ENCODE measurements around the gene DAO. TPM values are rescaled to one million over a fixed set of nuclear protein-coding genes. Genes with fewer than 3 reads are reported as not detected.

Gene DAO
- polyA plus RNA-seq, 1 of the 3 experiments (the other 2 are of a cell fraction), result not detected

- Histone ChIP-seq H3K9ac (no peak overlapping the region), H3K79me2 (ENCODE audit: insufficient read depth) (no peaks in the 10 kb centered on the region), H3K4me1 (ENCODE audit: control insufficient read depth in 1 of 2, insufficient read depth in 2 of 2, low read depth in 1 of 2, low read length in 1 of 2) (peaks cover 0 to 4% of the 10 kb centered on the region in 2 experiments; a peak in 1 of 4 replicates), H3K27me3 (ENCODE audit: insufficient read depth) (no peaks in the 10 kb centered on the region), H3F3A (replicated peaks; ENCODE audit: insufficient read depth) (no peaks in the 10 kb centered on the region), H3K36me3 (replicated peaks in 1 of 2; ENCODE audit: control insufficient read depth in 1 of 2, insufficient read depth in 2 of 2, low read length in 1 of 2) (no peaks in the 10 kb centered on the region), H3K27ac (ENCODE audit: low read depth in 2 of 2, low read length in 1 of 2) (no peak overlapping the region), H2AFZ (ENCODE audit: low read depth) (no peak overlapping the region), H4K20me1 (ENCODE audit: insufficient read depth) (no peaks in the 10 kb centered on the region), H3K9me2 (no peaks in the 10 kb centered on the region), H3K4me3 (ENCODE audit: low read depth in 2 of 2, low read length in 1 of 2) (no peak overlapping the region), H3K9me3 (no peaks in the 10 kb centered on the region), H3K4me2 (no peak overlapping the region)
- no peak for DNase-seq
- CTCF ChIA-PET, result interaction anchor here (0.8 to 1.2 kb wide), 2 partner anchors 11 to 232 kb away, joined by 3 to 5 read pairs; no protein-coding TSS in a partner anchor
- no peak for TF ChIP-seq FOSL2 (IDR thresholded peaks at IDR 0.05; ENCODE audit: borderline replicate concordance, low read depth)
- POLR2A ChIA-PET, result no interaction called here
- WGBS (ENCODE audit: low lambda C conversion rate), result 45% methylated on average over 2 of the region's 4 CpGs
Observed at GRCh38 chr12:108896817-108897216, 16.9 kb downstream of the DAO start.

- Histone ChIP-seq H2AFZ (ENCODE audit: low read depth) (no peak overlapping the region), H3K36me3 (replicated peaks in 1 of 2; ENCODE audit: control insufficient read depth in 1 of 2, insufficient read depth in 2 of 2, low read length in 1 of 2) (no peaks in the 10 kb centered on the region), H3K27me3 (ENCODE audit: insufficient read depth) (no peaks in the 10 kb centered on the region), H3K4me3 (ENCODE audit: low read depth in 2 of 2, low read length in 1 of 2) (no peak overlapping the region), H4K20me1 (ENCODE audit: insufficient read depth) (no peaks in the 10 kb centered on the region), H3K4me2 (no peak overlapping the region), H3K4me1 (ENCODE audit: control insufficient read depth in 1 of 2, insufficient read depth in 2 of 2, low read depth in 1 of 2, low read length in 1 of 2) (peaks cover 0 to 4% of the 10 kb centered on the region in 2 experiments; a peak in 1 of 4 replicates), H3F3A (replicated peaks; ENCODE audit: insufficient read depth) (no peaks in the 10 kb centered on the region), H3K79me2 (ENCODE audit: insufficient read depth) (no peaks in the 10 kb centered on the region), H3K9me2 (no peaks in the 10 kb centered on the region), H3K9me3 (no peaks in the 10 kb centered on the region), H3K27ac (ENCODE audit: low read depth in 2 of 2, low read length in 1 of 2) (no peak overlapping the region), H3K9ac (no peak overlapping the region)
- TF ChIP-seq FOSL2 (IDR thresholded peaks at IDR 0.05; ENCODE audit: borderline replicate concordance, low read depth) (no peak), GATA2 (CRISPR knock-in tag; IDR thresholded peaks at IDR 0.05) (no peak), TEAD4 (IDR thresholded peaks at IDR 0.05; ENCODE audit: borderline replicate concordance, insufficient read depth) (no peak)
- TF ChIP-seq, protein P1, sequence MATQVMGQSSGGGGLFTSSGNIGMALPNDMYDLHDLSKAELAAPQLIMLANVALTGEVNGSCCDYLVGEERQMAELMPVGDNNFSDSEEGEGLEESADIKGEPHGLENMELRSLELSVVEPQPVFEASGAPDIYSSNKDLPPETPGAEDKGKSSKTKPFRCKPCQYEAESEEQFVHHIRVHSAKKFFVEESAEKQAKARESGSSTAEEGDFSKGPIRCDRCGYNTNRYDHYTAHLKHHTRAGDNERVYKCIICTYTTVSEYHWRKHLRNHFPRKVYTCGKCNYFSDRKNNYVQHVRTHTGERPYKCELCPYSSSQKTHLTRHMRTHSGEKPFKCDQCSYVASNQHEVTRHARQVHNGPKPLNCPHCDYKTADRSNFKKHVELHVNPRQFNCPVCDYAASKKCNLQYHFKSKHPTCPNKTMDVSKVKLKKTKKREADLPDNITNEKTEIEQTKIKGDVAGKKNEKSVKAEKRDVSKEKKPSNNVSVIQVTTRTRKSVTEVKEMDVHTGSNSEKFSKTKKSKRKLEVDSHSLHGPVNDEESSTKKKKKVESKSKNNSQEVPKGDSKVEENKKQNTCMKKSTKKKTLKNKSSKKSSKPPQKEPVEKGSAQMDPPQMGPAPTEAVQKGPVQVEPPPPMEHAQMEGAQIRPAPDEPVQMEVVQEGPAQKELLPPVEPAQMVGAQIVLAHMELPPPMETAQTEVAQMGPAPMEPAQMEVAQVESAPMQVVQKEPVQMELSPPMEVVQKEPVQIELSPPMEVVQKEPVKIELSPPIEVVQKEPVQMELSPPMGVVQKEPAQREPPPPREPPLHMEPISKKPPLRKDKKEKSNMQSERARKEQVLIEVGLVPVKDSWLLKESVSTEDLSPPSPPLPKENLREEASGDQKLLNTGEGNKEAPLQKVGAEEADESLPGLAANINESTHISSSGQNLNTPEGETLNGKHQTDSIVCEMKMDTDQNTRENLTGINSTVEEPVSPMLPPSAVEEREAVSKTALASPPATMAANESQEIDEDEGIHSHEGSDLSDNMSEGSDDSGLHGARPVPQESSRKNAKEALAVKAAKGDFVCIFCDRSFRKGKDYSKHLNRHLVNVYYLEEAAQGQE (IDR thresholded peaks at IDR 0.05; ENCODE audit: low read depth, low read length), result no peak
- DNase-seq, result no peak
- WGBS (ENCODE audit: low lambda C conversion rate), result 61% methylated on average over 5 of the region's 5 CpGs
- ChIA-PET POLR2A (no interaction called here), CTCF (no interaction called here)
Observed at GRCh38 chr12:108899145-108899544, 19.3 kb downstream of the DAO start.

DNA sequence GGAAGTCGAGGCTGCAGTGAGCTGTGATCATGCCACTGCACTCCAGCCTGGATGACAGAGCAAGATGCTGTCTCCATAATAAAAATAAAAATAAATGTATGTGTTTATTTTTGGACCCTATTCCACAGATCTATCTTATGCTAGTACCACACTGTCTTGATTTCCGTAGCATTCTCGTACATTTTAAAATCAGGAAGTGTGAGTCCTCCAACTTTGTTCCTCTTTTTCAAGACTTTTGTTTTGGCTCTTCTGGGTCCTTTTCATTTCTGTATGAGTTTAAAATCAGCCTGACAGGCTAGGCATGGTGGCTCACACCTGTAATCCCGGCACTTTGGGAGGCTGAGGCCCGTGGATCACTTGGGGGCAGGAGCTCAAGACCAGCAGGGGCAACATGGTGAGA lies 25.8 kb downstream of the DAO start:
- H3F3A ChIP-seq (replicated peaks; ENCODE audit: insufficient read depth), result no peaks in the 10 kb centered on the region
- WGBS (ENCODE audit: low lambda C conversion rate), result 60% methylated on average over 5 of the region's 5 CpGs
- H3K9me2 ChIP-seq, result no peaks in the 10 kb centered on the region
- H3K27ac ChIP-seq (ENCODE audit: low read depth in 2 of 2, low read length in 1 of 2), result no peak overlapping the region
- ChIA-PET POLR2A (no interaction called here), CTCF (interaction anchor here (0.8 to 1.3 kb wide), 3 partner anchors 10 to 45 kb away, joined by 3 read pairs; no protein-coding TSS in a partner anchor)
- no peaks in the 10 kb centered on the region for H3K9me3 ChIP-seq
- no peaks in the 10 kb centered on the region for H3K36me3 ChIP-seq (replicated peaks in 1 of 2; ENCODE audit: control insufficient read depth in 1 of 2, insufficient read depth in 2 of 2, low read length in 1 of 2)
- no peak for DNase-seq
- H3K9ac ChIP-seq, result no peak overlapping the region
- H2AFZ ChIP-seq (ENCODE audit: low read depth), result no peak overlapping the region
- no peak overlapping the region for H3K4me2 ChIP-seq
- H4K20me1 ChIP-seq (ENCODE audit: insufficient read depth), result no peaks in the 10 kb centered on the region
- no peaks in the 10 kb centered on the region for H3K4me1 ChIP-seq (ENCODE audit: control insufficient read depth in 1 of 2, insufficient read depth in 2 of 2, low read depth in 1 of 2, low read length in 1 of 2)
- no peak overlapping the region for H3K4me3 ChIP-seq (ENCODE audit: low read depth in 2 of 2, low read length in 1 of 2)
- no peaks in the 10 kb centered on the region for H3K27me3 ChIP-seq (ENCODE audit: insufficient read depth)
- no peaks in the 10 kb centered on the region for H3K79me2 ChIP-seq (ENCODE audit: insufficient read depth)
- TF ChIP-seq RAD21 (IDR thresholded peaks at IDR 0.05; ENCODE audit: low read length) (no peak), ZBTB33 (IDR thresholded peaks at IDR 0.05; ENCODE audit: borderline replicate concordance, low read depth) (no peak), CHD2 (IDR thresholded peaks at IDR 0.05; ENCODE audit: low read length, partially characterized antibody) (no peak), EP300 (IDR thresholded peaks at IDR 0.05; ENCODE audit: borderline replicate concordance in 1 of 2, low read depth in 1 of 2, low read length in 1 of 2) (no peak), YY1 (IDR thresholded peaks at IDR 0.05; ENCODE audit: low read depth) (no peak), TEAD4 (IDR thresholded peaks at IDR 0.05; ENCODE audit: borderline replicate concordance, insufficient read depth) (no peak), CTCF (IDR thresholded peaks at IDR 0.05) (no peak)
- TF ChIP-seq, protein P2, sequence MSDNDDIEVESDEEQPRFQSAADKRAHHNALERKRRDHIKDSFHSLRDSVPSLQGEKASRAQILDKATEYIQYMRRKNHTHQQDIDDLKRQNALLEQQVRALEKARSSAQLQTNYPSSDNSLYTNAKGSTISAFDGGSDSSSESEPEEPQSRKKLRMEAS (IDR thresholded peaks at IDR 0.05; ENCODE audit: low read depth), result no peak
